Trophoblast cell (in vitro differentiated cells and primary cell): ENCODE measurements around the gene DCAF16.
A peak's percentile ranks its signal among the peaks of the same experiment; 100 is the strongest.

Source experiments
- DNase-seq, 2 donors: peaks; one replicate each; pipeline ENCODE4 v3.0.0-alpha.2; 2016
- H2AFZ ChIP-seq: 2 replicates; pipeline ENCODE4 v1.6.1; 2013; ENCODE audit warnings: low read length, moderate library complexity, mild to moderate bottlenecking; ENCODE audit not compliant: insufficient read depth, poor library complexity
- H2AK5ac ChIP-seq: 2 replicates; pipeline ENCODE4 v1.6.1; 2013; ENCODE audit warnings: mild to moderate bottlenecking, low read length
- H2BK120ac ChIP-seq: 2 replicates; pipeline ENCODE4 v1.6.1; 2013; ENCODE audit warnings: low read length, mild to moderate bottlenecking, moderate library complexity; ENCODE audit not compliant: insufficient read depth, poor library complexity
- H2BK12ac ChIP-seq: 2 replicates; pipeline ENCODE4 v1.6.1; 2013; ENCODE audit warnings: mild to moderate bottlenecking, low read length, moderate library complexity
- H2BK5ac ChIP-seq: 2 replicates; pipeline ENCODE4 v1.6.1; 2013; ENCODE audit warnings: low read length, low read depth, moderate library complexity, mild to moderate bottlenecking; ENCODE audit not compliant: poor library complexity
- H3K14ac ChIP-seq: 2 replicates; pipeline ENCODE4 v1.6.1; 2013; ENCODE audit warnings: mild to moderate bottlenecking, low read length
- H3K18ac ChIP-seq: 2 replicates; pipeline ENCODE4 v1.6.1; 2013; ENCODE audit warnings: mild to moderate bottlenecking, low read length
- H3K23ac ChIP-seq: 2 replicates; pipeline ENCODE4 v1.6.1; 2013; ENCODE audit warnings: low read length
- H3K27ac ChIP-seq: 2 replicates; pipeline ENCODE4 v1.5.1; 2013; ENCODE audit warnings: low read depth, mild to moderate bottlenecking, inconsistent platforms, low read length, moderate library complexity
- H3K27me3 ChIP-seq: 2 replicates; pipeline ENCODE4 v1.6.1; 2013; ENCODE audit warnings: inconsistent platforms, mild to moderate bottlenecking, low read length, moderate library complexity; ENCODE audit not compliant: insufficient read depth
- H3K36me3 ChIP-seq, 2 experiments: 1 replicate in 1 of 2; 2 replicates in 1 of 2; pipeline ENCODE4 v1.6.1; 2013; ENCODE audit warnings: low read length in 2 of 2, mild to moderate bottlenecking in 2 of 2, moderate library complexity in 1 of 2; ENCODE audit not compliant: insufficient read depth in 2 of 2, control insufficient read depth in 1 of 2
- H3K4ac ChIP-seq: 2 replicates; pipeline ENCODE4 v1.6.1; 2013; ENCODE audit warnings: low read depth, mild to moderate bottlenecking, low read length, moderate library complexity
- H3K4me1 ChIP-seq, 2 experiments: 1 replicate in 1 of 2; 2 replicates in 1 of 2; pipeline ENCODE4 v1.6.1; 2013; ENCODE audit warnings: low read length in 2 of 2, mild to moderate bottlenecking in 2 of 2, moderate library complexity in 1 of 2; ENCODE audit not compliant: insufficient read depth in 2 of 2, control insufficient read depth in 1 of 2
- H3K4me2 ChIP-seq: 2 replicates; pipeline ENCODE4 v1.6.1; 2013; ENCODE audit warnings: inconsistent platforms, mild to moderate bottlenecking, low read length, moderate library complexity
- H3K4me3 ChIP-seq: 2 replicates; pipeline ENCODE4 v1.5.1; 2013; ENCODE audit warnings: mild to moderate bottlenecking, low read depth, low read length, inconsistent platforms
- H3K79me1 ChIP-seq: one replicate; pipeline ENCODE4 v1.6.1; 2013; ENCODE audit warnings: low read length
- H3K79me2 ChIP-seq: 2 replicates; pipeline ENCODE4 v1.6.1; 2013; ENCODE audit warnings: low read length, mild to moderate bottlenecking; ENCODE audit not compliant: control insufficient read depth, insufficient read depth, poor library complexity
- H3K9ac ChIP-seq: 2 replicates; pipeline ENCODE4 v1.6.1; 2013; ENCODE audit warnings: mild to moderate bottlenecking, low read length
- H3K9me3 ChIP-seq: 2 replicates; pipeline ENCODE4 v1.6.1; 2013; ENCODE audit warnings: low read depth, mild to moderate bottlenecking, control low read depth, inconsistent platforms, low read length; ENCODE audit not compliant: insufficient read depth
- H4K12ac ChIP-seq: 2 replicates; pipeline ENCODE4 v1.6.1; 2013; ENCODE audit warnings: low read depth, mild to moderate bottlenecking, low read length, moderate library complexity
- H4K8ac ChIP-seq: 2 replicates; pipeline ENCODE4 v1.6.1; 2013; ENCODE audit warnings: low read depth, mild to moderate bottlenecking, low read length, moderate library complexity
- H4K91ac ChIP-seq: one replicate; pipeline ENCODE4 v1.6.1; 2013; ENCODE audit warnings: low read depth, mild to moderate bottlenecking, low read length, moderate library complexity
- WGBS: extraction: QIAGEN DNeasy Blood & Tissue Kit; methylation state at CpG from one replicate; pipeline ENCODE4 v1.1.7; 2013; ENCODE audit warnings: missing lambda C conversion rate; ENCODE audit not compliant: insufficient read length, insufficient coverage; ENCODE audit errors: extremely low coverage; 5-methylcytosine and 5-hydroxymethylcytosine counted together

DCAF16 gene

DNA sequence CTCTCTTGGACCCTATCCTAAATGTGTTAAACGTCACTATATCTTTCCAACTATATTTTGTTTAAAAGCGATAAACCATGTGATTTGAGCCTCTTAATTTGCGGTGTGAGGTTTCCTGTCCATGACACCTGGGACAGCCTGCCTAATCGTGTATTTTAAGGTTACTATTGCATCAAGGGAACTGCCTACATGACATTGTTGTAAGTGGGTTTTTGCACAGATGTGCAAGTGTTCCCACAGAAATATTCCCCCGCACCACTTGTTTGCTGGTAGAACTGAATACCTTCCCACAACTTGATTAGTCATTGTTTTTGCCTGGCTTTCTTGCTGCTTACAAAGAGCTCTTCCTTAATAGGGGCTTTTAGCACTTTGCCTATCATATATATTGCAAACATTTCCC, 24.0 kb downstream of the DCAF16 start:
- no peak overlapping the region for H4K91ac ChIP-seq
- H3K4ac ChIP-seq = no peak overlapping the region
- DNase-seq = peak in 1 of 2 donors; percentile 9
- WGBS = no CpG with 5 or more reads among the region's 5 CpGs
- no peak overlapping the region for H2AFZ ChIP-seq
- peaks cover 0 to 3% of the 10 kb centered on the region in 2 experiments for H3K36me3 ChIP-seq
- H3K79me1 ChIP-seq = no peaks in the 10 kb centered on the region
- H3K23ac ChIP-seq = no peak overlapping the region
- no peak overlapping the region for H3K14ac ChIP-seq
- no peak overlapping the region for H3K9ac ChIP-seq
- no peak overlapping the region for H4K8ac ChIP-seq
- no peak overlapping the region for H4K12ac ChIP-seq
- H3K18ac ChIP-seq = no peak overlapping the region
- H3K4me3 ChIP-seq = no peak overlapping the region
- no peak overlapping the region for H3K27ac ChIP-seq
- no peak overlapping the region for H2BK5ac ChIP-seq
- H3K4me1 ChIP-seq = peaks cover 4 to 5% of the 10 kb centered on the region in 2 experiments
- no peak overlapping the region for H3K4me2 ChIP-seq
- no peaks in the 10 kb centered on the region for H3K79me2 ChIP-seq
- peaks cover 1% of the 10 kb centered on the region for H3K9me3 ChIP-seq
- no peak overlapping the region for H2AK5ac ChIP-seq
- H3K27me3 ChIP-seq = peaks cover 8% of the 10 kb centered on the region
- H2BK120ac ChIP-seq = no peak overlapping the region
- no peak overlapping the region for H2BK12ac ChIP-seq

DNA sequence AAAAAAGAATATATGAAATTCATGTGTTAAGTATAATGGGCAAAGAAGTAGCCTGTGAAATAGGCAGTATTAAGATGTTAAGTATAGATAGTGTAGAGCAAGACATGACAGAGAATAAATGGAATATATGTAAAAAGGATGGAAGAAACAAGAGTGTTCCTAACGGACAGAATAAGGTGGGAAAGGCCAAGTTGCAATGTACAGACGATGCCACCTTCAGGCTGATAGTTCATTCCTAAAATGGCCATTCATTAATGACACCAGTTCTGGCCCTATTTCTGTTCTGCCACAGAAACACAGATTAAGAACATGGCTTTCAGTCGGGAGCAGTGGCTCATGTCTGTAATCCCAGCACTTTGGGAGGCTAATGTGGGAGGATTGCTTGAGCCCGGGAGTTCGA, 24.7 kb downstream of the DCAF16 start:
- H3K18ac ChIP-seq = no peak overlapping the region
- WGBS = no CpG with 5 or more reads among the region's 5 CpGs
- no peaks in the 10 kb centered on the region for H3K79me1 ChIP-seq
- H3K23ac ChIP-seq = no peak overlapping the region
- H3K9me3 ChIP-seq = peaks cover 6% of the 10 kb centered on the region
- no peak overlapping the region for H3K27ac ChIP-seq
- no peak overlapping the region for H3K14ac ChIP-seq
- H3K4ac ChIP-seq = no peak overlapping the region
- H3K9ac ChIP-seq = no peak overlapping the region
- peaks cover 15% of the 10 kb centered on the region for H3K27me3 ChIP-seq
- no peak overlapping the region for H2BK12ac ChIP-seq
- H3K4me1 ChIP-seq = peaks cover 11% of the 10 kb centered on the region in 2 experiments
- no peak for DNase-seq
- H3K36me3 ChIP-seq = no peaks in the 10 kb centered on the region
- no peak overlapping the region for H2BK5ac ChIP-seq
- no peak overlapping the region for H2AFZ ChIP-seq
- H3K4me3 ChIP-seq = no peak overlapping the region
- no peak overlapping the region for H4K12ac ChIP-seq
- no peak overlapping the region for H3K4me2 ChIP-seq
- no peak overlapping the region for H4K8ac ChIP-seq
- no peak overlapping the region for H2AK5ac ChIP-seq
- no peak overlapping the region for H4K91ac ChIP-seq
- no peaks in the 10 kb centered on the region for H3K79me2 ChIP-seq
- H2BK120ac ChIP-seq = no peak overlapping the region

DNA sequence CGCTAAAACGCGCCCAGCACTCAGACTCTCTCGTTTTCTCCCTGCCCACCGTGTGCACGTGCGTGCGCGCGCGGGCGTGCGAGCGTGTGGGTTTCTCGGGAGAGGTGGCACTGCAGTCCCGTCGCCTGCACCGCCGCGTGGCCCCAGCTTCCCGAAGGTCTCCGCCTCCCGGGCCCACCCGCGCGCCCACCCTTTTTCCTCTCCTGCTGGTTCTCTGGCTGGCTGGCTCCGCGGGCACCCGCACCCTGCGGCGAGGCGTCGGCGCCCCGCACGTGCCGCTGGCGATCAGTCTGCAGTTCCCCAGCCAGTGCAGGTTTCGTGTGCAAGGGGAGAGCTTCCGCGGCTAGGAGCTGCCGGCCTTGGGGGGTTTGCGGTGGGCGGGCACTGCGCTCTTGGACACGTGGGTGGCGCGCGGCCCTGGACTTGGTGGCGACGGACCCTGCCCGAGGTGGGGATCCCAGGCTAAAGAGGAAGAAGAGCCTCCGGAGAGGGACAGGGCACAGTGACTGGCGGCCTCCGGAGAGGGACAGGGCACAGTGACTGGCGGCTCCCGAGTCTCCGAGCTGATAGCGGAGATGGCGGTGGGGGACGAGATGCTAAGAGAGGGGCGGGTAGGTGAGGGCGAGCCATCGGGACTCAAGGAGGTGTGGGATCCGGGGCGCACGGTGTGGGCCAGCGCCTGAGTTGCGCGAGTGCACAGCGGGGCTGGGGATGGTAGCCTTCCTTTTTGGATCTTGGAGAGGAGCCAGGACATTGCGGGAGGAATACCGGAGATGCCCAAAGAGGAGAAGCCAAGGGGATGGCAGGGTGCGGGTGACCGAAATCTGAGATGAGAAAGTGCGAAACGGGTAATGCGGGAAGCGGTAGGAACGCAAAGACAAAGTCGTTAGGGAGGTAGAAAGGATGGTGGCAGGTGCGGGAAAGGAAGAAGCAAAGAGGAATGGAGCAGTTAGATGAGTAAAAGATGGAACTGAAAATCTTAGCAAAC, 29.0 kb downstream of the DCAF16 start, which contains the start of gene FAM184B:
FAM184B (minus strand) TSS at position 322 of the 988 bp plus-strand sequence. CDS start 322 bp downstream, outside the sequence.
- H4K91ac ChIP-seq = no peak within 1 kb of the TSS
- H3K27me3 ChIP-seq = peaks cover 19% of the 10 kb centered on the region
- H3K4me2 ChIP-seq = peak within 1 kb of the TSS; percentile 79
- no peak within 1 kb of the TSS for H2AK5ac ChIP-seq
- H3K4me1 ChIP-seq = peaks cover 11 to 12% of the 10 kb centered on the region in 2 experiments
- peak within 1 kb of the TSS; percentile 58 for H3K4me3 ChIP-seq
- H4K12ac ChIP-seq = no peak within 1 kb of the TSS
- H3K79me1 ChIP-seq = no peaks in the 10 kb centered on the region
- H2BK120ac ChIP-seq = no peak within 1 kb of the TSS
- WGBS = no CpG with 5 or more reads among the region's 82 CpGs
- H3K14ac ChIP-seq = no peak within 1 kb of the TSS
- no peak within 1 kb of the TSS for H2AFZ ChIP-seq
- H3K36me3 ChIP-seq = no peaks in the 10 kb centered on the region
- peaks cover 6% of the 10 kb centered on the region for H3K9me3 ChIP-seq
- H3K4ac ChIP-seq = no peak within 1 kb of the TSS
- no peak for DNase-seq
- H3K23ac ChIP-seq = no peak within 1 kb of the TSS
- no peak within 1 kb of the TSS for H2BK12ac ChIP-seq
- H3K79me2 ChIP-seq = no peaks in the 10 kb centered on the region
- H3K18ac ChIP-seq = no peak within 1 kb of the TSS
- H2BK5ac ChIP-seq = no peak within 1 kb of the TSS
- no peak within 1 kb of the TSS for H3K9ac ChIP-seq
- H4K8ac ChIP-seq = no peak within 1 kb of the TSS
- H3K27ac ChIP-seq = no peak within 1 kb of the TSS

DNA sequence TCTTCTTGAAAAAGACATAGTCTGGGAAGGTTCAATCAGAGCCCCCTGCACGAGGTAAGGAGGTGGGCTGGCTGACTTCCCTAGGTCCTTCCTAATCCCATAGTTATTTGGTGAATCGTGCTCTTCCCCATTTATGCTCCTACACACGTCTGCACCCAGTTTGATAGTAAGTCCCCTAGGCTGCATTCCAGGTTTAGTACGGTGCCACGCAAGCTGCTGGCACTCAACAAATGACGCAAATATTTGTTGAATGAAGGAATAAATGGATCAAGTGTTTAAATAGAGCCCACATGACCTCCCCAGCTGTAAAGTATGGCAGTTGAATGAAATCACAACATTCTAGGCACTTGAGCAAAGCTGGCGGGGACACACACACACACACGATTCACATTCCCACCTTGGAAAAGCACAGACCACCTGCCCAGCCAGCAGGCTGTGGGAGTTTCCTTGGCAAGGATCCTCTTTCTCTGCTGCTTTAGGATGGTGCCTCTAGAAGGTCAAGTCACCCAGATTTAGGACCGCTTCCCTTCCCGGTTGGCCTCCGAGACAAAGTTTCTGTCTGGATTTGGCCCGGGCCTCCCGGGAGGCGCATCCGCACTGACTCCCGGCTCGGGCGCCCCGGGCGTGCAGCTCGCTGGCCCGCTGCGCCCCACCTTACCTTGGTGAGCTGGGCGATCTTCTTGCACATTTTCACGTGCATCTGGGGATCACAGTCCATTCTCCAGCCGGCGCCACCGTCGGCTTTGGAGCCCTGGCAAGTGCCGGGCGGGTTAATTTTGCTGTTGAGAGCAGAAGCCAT, 29.9 kb downstream of the DCAF16 start:
- no CpG with 5 or more reads among the region's 31 CpGs for WGBS
- Histone ChIP-seq H4K8ac (no peak overlapping the region), H2AK5ac (no peak overlapping the region), H2BK12ac (no peak overlapping the region), H3K18ac (no peak overlapping the region), H3K4me2 (peak overlapping the region; percentile 79), H3K79me1 (no peaks in the 10 kb centered on the region), H3K4me3 (peak overlapping the region; percentile 50), H2BK5ac (no peak overlapping the region), H3K27ac (no peak overlapping the region), H3K23ac (no peak overlapping the region), H3K4me1 (peaks cover 11 to 12% of the 10 kb centered on the region in 2 experiments), H3K27me3 (peaks cover 19% of the 10 kb centered on the region), H3K14ac (no peak overlapping the region), H3K4ac (no peak overlapping the region), H2BK120ac (no peak overlapping the region), H3K9ac (no peak overlapping the region), H3K9me3 (peaks cover 6% of the 10 kb centered on the region), H4K12ac (no peak overlapping the region), H3K36me3 (no peaks in the 10 kb centered on the region), H2AFZ (no peak overlapping the region), H4K91ac (no peak overlapping the region), H3K79me2 (no peaks in the 10 kb centered on the region)
- DNase-seq = peak; percentile 32 to 64
